GM19455 (cell line): ENCODE measurements around the gene CHRNA1.
A peak's percentile ranks its signal among the peaks of the same experiment; 100 is the strongest.

Experiments used
- ATAC-seq: cut with Tn5 transposase; IDR thresholded peaks from one replicate; pipeline ENCODE4 v1.9.1; 2021; ENCODE audit not compliant: unreplicated experiment

The CHRNA1 gene

DNA sequence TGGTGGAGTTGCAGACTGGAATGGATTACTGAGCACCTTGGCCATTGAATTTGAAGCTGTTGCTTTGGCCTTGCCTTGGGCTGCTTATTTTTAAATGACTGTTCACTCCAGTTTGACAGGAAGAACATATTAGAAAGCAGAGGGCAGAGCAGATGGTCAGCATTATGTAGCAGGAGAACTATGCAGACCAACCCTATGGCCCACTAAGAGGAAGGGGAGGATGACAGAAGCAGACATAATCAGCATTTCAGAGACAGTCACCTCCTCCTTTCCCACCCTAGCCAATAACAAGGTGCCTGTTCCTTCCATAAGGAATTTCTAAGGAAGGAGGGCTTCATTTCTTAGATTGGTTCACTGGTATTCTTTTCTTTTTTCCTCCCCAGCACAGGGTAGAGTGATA is 2.4 kb downstream of the CHRNA1 start:
- no peak for ATAC-seq

DNA sequence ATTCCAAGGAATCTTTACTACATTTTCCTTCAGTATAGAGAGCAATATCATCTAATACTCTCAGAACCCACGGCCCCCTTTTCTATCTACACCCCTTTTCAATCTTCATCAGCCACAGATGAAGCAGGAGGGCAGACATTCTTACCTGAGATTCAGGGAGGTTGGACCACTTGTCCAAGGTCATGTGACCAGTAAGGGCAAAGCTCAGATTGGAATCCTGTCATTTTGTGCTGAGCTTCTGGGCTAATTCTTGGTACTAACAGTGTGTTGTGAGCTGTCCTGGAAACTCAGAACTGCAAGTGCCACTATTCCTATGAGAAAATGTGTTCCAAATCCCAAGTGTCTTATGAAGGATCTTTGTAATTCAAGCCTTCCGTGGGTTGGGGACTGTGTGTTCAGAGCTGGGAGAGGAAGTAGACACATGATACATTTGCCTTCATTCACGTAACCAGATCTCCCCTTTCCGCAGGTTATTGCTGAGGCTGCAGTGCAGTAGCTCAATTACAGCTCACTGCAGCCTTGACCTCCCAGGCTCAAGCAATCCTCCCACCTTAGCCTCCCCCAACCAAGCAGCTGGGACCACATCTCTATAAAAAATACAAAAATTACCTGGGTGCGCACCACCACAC is 3.3 kb downstream of the CHRNA1 start:
- ATAC-seq: no peak

DNA sequence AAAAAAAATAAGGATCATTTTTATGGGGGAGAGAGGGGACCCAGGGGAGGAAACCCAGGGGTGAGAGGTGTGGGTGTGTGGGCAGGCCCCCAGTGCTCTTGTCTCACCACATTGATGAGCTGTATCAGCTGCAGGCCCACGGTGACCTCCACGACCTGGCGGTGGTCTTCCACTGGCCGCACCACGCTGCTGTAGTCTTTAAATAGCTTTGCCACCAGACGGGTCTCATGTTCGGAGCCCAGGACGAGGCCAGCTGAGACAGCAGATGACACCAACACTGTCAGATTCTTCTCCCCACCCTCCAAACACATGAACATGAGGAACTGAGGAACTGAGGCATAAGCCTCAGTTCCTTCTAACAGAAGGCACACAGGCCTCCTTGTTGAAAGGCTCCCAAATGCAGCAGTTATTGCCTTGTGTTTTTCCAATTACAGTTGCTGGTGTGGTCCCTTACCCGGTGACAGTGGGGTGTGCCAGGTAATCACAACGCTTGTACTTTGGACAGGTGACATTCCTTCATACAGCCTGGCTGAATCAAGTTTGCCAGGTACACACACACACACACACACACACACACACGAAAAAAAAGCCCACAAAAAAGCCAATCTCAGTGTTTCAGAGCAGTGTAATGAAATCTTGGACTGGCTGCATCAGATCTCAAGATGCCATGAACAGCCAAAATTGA is 4.7 kb downstream of the CHRNA1 start:
- ATAC-seq: no peak

DNA sequence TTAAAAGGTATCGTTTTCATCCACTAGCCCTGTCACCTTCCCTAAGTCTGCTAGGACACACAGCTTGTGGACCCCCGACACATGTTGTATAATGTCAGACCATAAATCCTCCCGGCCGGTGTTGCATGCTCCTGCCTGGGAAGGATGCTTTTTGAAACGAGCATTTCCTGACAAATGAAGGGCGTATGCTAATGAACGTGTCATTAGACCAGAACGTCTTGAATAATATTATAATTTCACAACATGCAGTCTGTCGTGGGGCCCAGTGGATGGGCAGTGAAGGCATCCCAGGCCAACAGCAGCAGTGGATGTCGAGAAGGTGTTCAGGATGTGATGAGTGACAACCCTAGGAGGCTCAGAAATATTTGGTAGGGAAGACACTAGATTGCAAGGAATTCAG is 7.5 kb downstream of the CHRNA1 start:
- no peak for ATAC-seq

DNA sequence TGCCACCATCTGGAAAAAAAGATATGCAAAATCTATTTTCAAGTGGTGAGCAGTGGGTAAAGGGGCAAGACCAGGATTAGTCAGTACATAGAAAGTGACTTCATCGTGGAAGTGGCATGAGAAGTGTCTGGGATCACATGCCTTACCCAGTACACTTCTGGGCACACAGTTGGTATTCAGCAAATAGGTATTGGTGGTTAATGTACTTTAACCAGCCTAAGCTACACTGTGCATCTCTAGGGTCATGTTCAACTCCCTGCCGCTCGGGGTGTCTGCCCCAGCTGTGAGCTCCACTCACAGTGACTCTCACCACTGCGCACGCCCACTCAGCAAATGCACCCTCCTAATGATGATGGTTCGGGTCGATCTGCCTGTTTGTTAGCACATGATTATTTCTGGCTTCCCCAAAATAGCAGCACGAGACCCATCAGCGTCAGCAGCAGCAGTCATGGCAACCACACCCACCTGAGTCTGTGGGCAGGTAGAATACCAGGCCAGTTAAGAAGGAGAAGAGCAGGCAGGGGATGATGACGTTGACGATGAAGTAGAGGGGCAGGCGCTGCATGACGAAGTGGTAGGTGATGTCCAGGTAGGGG is 11.1 kb downstream of the CHRNA1 start:
- ATAC-seq: peak; percentile 24

DNA sequence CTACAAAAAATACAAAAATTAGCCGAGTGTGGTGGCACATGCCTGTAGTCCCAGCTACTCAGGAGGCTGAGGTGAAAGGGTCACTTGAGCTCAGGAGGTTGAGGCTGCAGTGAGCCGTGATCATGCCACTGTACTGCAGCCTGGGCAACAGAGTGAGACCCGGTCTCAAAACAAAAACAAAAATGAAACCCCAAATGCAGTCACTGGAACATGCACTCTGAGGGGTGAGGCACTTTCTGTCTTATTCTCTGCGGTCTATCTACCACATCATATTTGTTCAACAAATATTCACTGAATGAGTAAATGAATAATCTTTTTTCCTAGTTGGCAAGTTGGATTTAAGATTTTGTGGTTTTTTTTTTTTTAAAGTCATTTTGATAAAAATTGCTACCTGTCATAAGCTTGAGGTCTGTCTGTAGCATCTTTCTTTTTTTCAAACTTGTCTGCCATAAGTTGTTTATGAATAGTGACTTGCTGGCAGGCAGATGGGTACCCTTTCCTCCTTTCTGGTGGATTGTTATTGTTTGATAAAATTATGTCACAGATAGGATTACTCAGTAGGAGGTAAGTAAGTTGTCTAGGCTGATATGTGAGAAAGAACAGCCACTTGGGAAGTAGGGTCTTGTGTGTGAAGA is 11.8 kb downstream of the CHRNA1 start:
- peak; percentile 78 for ATAC-seq

DNA sequence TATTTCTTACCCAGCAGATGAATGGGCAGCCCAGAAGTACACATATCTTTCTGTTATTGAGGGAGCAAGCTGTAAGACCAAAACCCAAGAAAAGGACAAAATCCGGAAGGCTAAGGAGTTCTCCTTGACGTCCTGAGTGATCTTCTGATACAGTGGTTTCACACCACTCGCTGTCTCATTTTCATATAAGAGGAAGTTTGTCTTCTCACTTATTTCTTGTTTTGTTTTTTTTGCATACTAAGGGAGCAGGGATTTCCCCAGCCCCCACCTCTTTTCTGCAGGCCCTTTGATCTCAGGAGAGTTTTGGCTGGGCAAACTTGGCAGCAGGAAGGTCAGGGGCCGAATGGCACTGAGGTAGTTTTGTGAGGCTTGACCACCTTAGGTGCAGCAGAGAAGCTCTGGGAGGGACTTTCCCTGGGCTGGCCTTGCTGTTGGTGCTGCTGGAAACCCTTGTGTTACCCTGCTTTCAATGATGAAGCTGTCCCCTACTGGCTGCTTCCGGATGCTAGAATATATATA is 13.3 kb downstream of the CHRNA1 start:
- peak; percentile 42 for ATAC-seq

DNA sequence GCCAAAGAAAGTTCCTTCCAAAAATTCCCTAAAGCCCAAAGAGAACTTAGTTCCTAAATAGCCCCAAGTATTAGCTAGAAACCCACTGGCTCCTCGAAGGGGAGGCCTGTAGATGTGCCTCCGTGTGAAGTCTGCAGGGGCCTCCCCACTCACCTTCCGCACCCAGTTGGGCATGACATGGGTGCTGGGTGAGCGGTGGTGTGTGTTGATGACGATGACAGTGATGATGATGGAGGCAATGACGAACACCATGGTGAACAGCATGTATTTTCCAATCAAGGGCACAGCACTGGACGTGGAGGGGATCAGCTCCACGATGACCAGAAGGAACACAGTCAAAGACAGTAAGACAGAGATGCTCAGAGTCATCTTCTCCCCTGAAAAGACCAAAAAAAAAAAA is 14.5 kb downstream of the CHRNA1 start:
- no peak for ATAC-seq

DNA sequence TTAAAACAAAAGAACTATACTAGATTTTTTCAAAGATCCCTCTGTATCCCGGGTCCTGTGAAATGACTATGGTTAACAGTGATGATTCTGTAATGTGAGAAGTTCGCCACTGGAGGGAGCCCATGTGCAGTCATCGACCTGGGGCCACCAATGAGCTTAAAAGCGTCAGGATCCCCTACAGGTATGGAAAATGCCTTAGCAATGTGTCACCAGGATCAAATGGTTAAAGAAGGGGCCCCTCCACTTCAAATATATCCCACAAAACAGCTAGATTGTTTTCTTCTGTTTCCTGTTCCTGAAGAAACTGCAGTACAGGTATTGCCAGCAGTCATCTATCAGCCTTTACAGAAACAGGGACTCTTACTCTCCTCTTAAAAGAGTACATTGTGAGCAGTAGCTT is 15.3 kb downstream of the CHRNA1 start:
- ATAC-seq: peak; percentile 31

DNA sequence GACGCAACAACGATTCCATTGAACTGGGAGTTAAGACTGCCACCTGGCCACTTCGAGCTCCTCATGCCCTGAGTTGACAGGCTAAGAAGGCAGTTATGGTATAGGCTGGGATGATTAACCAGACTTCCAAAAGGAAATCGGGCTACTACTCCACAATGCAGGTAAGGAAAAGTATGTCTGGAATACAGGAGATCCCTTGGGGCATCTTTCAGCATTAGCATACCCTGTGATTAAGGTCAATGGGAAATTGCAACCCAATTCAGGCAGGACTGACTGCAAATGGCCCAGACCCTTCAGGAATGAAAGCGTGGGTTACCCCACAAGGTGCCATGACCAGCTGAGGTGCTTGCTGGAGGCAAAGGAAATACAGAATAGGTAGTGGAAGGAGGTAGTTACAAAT is 19.1 kb downstream of the CHRNA1 start:
- ATAC-seq: no peak

DNA sequence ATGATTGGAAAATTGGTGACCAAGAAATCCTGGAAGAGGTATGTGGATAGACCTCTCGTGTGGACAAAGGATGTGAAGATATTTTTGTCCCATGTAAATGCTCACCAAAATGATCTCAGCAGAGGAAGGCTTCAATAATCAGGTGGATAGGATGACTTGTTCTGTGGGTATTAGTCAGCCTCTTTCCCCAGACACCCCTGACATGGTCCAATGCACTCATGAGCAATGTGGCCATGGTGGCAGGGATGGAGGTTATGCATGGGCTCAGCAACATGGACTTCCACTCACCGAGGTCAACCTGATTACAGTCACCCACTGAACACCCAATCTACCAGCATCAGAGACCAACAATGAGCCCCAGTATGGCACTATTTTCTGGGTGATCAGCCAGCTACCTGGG is 20.2 kb downstream of the CHRNA1 start:
- no peak for ATAC-seq

DNA sequence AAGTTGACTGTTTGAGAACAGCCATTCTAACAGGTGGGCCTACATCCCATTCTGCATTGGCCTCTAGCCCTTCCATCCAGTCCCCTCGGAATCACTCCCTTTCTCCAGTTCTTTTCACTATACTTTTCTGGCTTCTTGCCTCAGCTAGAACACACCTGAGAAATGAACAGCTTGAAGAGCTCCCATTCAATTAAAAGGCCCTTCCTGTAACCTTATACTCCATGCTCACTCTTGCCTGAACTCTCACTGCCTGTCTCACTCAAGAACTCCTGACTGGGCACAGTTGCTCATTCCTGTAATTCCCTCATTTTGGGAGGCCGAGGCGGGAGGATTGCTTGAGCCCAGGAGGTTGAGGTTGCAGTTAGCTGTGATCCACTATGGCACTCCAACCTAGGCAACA is 23.6 kb downstream of the CHRNA1 start:
- no peak for ATAC-seq

DNA sequence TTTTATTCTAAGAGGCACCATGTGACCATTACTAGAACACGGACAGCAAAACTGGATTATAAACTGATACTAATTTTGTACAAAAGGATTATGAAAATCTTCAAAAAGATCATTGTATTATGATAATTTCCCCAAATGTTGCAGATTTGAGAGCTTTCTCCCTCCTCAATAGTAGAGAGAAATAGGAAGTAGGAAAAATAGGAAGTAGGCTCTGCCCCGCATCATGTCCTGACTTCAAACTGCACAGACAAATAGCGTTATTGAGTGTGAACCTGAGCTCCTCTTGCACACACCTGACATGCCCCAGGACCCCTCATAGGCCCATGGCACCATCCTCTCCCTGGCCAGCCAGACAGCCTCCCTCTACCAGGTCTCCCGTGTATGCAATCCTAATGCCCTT is 25.4 kb downstream of the CHRNA1 start:
- no peak for ATAC-seq

DNA sequence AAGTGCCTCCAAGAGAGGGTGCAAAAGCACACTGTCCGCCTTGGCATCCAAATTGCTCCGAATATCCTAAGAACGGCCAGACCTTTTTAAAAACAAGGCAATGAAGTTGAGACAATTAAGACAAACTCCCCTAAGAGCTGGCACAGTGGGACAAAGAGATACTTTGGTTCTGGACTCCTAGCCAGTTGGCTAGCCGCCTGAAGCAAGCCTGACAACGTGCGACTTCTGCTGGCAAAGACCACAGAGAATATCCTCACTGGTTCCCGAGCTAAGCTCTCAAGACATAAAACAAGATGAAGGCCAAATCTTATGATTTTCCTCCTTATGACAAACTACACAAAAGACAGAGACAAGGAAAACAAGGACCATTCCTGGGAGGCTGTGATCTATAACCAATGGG is 32.7 kb downstream of the CHRNA1 start:
- no peak for ATAC-seq

DNA sequence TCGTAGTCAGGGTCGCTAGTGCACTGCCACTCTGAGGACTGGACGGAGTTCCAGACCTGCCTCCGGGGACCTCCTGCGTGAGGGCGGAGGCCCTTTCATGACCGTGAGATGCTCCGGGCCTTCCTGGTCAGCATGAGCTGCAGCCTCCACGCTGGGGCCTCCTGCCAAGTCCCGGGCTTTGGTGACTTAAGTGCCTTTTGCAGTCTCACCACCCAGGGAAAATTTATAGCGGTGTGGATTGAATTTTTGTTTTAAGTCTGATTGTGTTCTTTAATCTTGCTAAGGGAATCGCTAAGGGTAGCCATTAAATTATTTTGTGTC is 33.6 kb downstream of the CHRNA1 start:
- no peak for ATAC-seq

DNA sequence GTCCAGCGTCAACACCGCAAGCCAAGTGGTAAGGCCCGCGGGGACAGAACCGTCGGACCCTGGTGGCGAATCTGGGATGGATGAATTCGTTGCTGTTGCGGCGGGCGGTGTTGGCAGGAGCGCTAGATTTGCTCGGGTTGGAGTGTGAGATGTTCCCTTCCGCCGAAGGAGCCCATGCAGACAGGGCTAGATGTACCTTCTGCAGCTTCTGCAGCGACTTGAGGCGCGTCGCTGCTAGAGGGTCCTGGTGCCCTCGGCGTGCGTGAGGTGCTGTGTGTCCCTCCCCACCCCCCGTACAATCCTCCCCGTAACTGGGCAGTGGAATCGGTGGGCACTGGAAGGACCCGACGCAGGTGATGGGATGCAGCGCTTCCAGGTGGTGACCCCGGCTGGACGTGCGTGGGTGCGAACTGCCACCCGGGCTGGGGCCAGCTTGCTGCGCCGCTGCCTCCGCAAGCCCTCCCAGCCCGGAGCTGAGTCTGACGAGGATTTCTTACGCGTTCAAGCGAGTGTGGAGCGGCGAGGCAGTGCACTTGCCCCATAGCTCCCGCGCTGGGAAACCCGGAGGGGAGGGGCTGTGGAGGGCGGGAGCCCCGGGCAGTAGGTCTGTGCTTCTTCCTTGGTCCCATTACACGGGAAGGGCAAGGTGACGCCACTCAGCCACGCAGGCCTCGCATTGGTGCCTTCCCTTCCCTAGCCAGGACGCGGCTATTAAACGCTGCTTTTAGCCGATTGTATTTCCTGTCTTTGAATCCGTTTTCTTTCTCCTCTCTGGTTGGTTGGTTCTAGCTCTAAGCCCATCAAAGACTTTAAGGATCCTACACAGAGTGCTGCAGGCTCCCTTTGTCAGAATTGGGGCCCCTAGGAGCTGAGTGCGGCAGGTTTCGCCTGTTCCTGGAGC is 34.2 kb downstream of the CHRNA1 start:
- no peak for ATAC-seq

DNA sequence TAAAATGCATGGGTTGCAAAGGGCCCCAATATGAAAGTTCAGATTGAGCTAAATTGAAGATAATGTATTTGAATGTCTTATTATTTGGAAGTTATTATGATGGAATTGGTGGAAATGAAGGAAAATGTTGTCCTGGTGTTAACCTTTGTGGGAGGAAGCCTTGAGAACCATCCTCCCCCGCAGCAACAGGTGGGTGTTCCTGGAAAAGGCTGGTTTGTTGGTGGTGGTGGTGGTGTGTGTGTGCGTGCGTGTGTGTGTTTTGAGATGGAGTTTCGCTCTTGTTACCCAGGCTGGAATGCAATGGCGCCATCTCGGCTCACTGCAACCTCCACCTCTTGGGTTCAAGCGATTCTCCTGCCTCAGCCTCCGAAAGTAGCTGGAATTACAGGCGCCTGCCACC is 36.2 kb downstream of the CHRNA1 start:
- no peak for ATAC-seq

DNA sequence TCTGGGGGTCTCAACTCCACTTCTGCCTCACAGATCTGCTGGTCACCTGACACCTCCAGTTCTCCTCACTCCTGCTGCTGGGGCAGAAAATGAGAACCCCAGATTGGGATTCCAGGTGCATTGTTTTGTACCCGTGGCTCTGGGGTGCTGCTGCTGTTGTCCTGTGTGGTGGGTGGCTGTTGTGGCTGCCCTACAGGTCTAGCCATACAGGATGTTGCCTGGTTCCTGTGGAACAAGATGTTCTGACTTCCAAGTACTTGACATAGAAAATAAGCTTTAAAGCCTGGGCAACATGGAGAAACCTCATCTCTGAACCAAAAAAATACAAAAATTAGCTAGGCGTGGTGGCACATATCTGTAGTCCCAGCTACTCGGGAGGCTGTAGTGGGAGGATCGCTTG is 38.1 kb downstream of the CHRNA1 start:
- no peak for ATAC-seq

DNA sequence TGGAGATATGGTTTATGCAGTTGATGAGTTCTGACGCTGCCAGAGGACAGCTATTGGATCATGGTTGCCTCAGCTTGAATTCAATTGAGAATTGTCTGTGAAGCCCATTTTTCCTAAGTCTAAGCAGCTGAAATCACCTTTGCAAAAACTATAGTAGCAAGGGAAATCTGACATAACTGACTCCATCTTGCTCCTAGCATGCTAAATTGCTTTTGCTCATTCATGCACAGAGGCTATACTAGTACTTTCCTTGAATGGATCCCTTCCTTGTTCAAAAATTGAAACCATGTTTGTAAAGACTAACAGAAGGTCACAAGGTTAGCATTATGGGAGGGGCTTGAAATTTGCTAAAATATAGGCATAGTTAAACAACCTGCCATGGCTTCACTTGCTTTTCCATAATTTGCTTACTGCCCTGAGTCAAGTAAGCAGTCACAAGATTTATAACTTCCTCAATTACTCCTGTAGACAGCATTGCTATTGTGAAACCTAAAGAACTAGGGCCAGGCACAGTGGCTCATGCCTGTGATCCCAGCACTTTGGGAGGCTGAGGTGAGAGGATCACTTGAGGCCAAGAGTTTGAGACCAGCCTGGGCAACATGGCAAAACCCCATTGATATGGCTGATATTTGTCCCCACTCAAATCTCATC is 41.2 kb downstream of the CHRNA1 start:
- ATAC-seq: no peak

DNA sequence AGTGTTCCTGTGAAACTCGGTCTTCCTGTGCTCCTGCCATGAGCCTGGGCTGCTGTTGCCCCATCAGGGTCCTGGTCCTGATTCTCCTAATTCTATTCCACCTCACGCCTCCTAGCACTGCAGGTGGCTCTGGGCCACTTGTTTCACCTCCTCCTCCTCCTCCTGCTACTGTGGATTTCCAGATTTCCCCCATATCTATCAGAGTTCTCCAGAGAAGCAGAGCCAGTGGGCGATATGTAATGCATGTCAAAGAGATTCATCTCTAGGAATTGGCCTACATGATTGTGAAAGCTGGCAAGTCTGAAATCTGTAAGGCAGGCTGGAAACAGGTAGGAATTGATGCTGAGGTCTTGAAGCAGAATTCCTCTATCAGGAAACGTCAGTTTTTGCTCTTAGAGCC is 45.3 kb downstream of the CHRNA1 start:
- no peak for ATAC-seq

DNA sequence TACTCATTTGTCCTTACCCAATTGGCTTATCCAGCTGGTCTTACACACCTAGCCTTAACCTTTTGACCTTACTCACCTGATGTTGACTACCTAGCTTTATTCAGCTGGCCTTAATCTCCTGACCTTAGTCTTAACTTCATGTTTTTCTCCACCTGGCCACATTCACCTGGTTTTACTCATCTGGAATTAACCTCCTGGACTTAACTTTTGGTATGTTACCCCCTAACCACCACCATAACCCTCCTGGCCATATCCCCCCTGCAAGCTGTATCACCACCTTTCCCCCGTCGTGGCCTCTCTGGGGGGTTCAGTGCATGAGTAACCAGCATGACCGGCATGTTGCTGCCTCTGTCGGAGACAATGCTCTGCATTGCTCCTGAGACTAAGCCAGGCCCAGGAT is 45.7 kb downstream of the CHRNA1 start:
- no peak for ATAC-seq
